SK-N-DZ (cell line): ENCODE results near the gene ESYT2.

Source experiments
- DNase-seq: peaks from one replicate; pipeline ENCODE4 v3.0.0-alpha.2; 2015; ENCODE audit warnings: low spot score

The ESYT2 gene

DNA sequence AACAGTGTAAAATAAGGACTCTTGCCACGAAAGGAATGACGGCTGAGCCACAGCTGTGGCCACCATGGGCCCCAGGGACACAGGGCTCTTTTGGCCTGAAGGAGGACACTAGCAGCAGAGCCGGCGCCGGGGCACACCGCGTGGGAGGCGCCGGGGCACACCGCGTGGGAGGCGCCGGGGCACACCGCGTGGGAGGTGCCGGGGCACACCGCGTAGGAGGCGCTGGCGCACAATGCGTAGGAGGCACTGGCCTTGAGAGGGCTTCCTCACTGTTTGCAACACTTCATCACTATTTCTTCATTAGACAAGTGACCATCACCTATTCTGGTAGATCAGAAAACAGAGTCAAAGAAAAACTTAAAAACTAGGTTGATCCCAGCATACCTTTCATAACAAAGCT lies 23.4 kb downstream of the ESYT2 start:
- no peak for DNase-seq

DNA sequence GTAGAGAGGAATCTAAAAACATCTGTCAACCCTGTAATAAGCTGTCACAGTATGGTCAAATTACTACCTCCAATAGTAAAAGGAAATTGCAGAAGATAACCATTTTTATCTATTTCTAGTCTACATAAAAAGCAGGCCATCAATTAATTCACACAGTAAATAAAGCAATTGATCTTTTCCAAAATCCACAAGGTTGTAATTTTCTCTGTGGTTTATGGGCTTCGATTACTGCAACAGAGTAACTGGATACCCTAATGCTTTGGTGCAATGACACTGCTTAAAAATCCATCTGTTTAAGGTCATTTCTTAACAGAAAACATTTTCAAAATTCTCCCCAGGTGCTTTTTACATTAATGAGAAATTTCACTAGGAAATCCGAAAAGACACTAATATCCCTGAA lies 23.9 kb downstream of the ESYT2 start:
- DNase-seq = no peak

GRCh38 chr7:158804335-158804734 lies 25.0 kb downstream of the ESYT2 start:
- no peak for DNase-seq

DNA sequence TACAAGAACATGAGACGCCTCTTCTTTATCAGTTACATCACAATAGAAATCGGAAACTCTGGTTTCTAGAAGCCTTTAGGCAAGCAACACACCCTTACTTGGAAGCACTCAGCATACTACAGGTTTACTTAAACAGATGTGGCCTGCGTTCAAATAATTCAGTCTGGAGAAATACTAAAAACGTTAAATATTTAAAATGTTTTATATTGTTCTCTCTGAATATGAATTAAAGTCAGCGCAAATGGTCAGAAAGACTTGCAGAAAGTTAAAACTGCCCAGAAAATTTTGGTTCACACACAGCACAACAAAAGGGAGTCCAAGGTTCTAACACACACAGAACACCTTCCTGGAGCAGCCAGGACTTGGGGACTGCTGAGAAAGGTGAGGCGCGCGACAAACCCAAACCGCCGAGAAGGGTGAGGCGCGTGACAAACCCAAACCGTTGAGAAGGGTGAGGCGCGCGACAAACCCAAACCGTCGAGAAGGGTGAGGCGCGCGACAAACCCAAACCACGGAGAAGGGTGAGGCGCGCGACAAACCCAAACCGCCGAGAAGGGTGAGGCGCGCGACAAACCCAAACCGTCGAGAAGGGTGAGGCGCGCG lies 25.8 kb downstream of the ESYT2 start:
- DNase-seq = no peak

DNA sequence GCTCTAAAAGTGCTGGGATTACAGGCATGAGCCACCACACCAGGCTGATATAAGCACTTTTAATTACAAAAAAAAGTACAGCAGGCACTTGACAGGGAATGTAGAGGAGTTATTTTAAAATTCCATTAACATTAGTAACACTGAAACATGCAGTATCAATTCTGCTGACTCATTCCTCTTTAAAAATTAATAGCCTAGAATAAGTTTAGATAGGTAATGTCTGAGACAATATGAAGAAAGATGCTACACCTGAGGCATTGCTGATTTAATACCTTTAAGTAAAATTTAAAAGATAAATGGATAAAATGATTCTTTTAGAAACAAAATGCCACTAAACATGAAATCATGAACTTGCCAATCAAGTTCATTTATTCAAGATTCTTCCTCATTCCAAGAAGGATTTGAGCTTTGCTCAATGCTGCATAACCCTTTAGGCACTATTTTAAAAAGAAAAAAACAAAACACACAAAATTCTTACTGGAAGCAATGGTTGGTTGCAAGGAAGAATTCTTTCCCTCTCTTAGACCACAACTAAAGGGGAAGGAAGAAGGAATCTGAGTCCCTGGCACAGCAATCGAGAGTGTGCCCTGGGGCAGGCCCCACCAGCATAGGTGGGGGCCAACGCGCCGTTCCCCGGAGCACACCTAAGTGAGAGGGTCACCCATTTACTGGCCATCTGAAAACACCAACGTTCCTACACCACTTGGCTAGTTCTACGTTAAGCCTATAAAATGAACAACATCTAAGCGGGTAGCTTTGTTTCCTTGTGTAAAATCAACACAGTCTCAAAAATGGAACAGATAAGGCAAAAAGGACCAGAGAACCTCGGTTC lies 26.6 kb downstream of the ESYT2 start:
- no peak for DNase-seq

DNA sequence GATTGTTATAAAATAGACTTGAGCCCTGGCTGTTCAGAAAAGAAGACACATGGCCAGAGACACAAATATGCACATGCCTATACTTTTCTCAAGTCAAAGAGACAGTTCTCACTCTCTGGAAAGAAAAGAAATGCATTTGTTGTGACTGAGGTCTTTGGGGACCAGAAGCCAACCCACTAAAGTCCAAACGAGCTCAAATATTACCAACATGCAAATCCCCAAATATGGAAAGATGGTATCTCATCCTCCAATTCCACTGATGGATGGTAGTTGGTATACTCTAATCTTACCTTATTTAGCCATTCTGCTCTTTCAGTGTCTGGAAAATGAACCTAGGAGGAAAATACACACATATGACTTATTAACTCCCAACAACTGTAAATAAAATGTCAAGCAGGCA lies 30.6 kb downstream of the ESYT2 start:
- no peak for DNase-seq

GRCh38 chr7:158796667-158797066 lies 32.6 kb downstream of the ESYT2 start:
- DNase-seq = no peak

GRCh38 chr7:158795272-158795671 lies 34.0 kb downstream of the ESYT2 start:
- DNase-seq = no peak

DNA sequence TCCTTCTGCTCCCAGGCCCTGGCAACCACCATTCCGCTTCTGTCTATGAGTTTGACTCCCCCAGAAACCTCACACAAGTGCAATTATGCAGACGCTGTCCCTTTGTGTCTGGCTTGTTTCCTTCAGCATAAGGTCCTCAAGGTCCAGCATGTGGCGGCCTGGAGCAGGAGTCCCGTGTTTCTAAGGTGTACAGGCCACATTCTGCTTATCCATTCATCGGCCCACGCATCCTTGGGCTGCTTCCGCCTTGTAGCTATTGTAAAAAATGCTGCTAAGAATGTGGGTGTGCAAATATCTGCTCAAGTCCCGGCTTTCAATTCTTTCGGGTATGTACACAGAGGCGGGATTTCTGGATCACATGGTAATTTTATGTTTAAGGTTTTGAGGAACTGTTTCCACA lies 38.2 kb downstream of the ESYT2 start:
- no peak for DNase-seq

- DNase-seq = no peak
These were observed 39.5 kb downstream of the ESYT2 start for GRCh38 chr7:158789842-158790241.

GRCh38 chr7:158786898-158787297 lies 42.4 kb downstream of the ESYT2 start:
- DNase-seq = no peak

- DNase-seq = no peak
These were observed 45.0 kb downstream of the ESYT2 start for GRCh38 chr7:158784270-158784669.

- DNase-seq = no peak
These were observed 45.7 kb downstream of the ESYT2 start for GRCh38 chr7:158783595-158783994.

GRCh38 chr7:158782761-158783401 lies 46.4 kb downstream of the ESYT2 start:
- peak; percentile 16 for DNase-seq

GRCh38 chr7:158781974-158782664 lies 47.2 kb downstream of the ESYT2 start:
- DNase-seq = no peak

DNA sequence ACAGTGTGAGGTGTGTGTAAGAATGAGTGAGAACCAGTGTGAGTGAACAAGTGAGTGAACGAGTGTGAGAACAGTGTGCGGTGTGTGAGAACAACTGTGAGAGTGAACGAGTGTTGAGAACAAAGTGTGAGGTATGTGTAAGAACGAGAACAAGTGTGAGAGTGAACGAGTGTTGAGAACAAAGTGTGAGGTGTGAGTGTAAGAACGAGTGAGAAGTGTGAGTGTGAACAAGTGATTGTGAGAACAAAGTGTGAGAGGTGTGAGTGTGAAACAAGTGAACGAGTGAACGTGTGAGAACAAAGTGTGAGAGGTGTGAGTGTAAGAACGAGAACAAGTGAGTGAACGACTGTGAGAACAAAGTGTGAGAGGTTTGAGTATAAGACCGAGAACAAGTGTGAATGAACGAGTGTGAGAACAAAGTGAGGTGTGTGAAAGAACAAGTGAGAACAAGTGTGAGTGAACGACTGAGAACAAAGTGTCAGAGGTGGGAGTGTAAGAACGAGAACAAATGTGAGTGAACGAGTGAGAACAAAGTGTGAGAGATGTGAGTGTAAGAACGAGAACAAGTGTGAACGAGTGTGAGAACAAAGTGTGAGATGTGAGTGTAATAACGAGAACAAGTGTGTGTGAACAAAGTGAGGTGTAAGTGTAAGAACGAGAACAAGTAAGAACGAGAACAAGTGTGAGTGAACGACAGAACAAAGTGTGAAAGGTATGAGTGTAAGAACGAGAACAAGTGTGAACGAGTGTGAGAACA lies 47.9 kb downstream of the ESYT2 start:
- DNase-seq = no peak

DNA sequence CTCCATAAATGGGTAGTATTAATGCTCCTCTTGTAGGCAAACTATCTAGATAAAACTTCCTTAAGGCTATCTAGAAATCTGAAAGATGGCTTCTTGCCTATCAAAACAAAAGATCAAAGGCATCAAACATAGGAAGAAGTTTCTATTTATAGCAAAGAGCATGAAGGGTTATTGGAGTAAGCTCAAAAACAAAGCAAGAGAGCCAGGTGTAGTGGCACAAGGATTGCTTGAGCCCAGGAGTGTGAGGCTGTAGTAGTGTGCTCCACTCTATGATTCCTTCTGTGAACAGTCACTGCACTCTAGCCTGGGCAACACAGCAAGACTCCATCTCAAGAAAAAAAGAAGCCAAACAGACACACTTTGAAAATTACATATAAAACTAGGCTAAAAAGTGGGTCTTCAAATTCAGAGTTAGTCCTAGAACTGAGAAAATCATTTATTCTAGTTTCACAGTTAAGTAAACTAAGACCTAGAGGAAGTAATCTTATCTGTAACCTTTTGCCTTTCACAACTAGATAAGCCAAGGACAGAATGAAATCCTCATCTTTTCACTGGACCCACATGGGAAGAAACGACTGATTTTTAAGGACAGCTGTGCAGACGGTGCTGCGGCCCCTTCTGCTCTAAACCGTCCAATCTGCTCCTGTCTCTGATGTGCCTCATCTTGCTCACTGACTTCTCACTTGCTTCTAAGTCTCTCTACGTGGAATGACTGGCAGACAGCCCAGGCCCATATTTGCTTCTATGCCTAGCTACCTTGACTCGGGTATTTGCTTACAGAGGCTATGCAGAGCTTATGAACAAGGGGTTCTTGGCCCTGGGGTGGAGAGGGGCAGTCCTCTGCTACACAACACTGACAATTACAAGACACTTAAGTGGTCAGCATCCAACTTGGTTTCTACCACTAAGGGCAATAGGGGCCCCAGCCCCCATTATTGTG lies 50.0 kb downstream of the ESYT2 start:
- no peak for DNase-seq

DNA sequence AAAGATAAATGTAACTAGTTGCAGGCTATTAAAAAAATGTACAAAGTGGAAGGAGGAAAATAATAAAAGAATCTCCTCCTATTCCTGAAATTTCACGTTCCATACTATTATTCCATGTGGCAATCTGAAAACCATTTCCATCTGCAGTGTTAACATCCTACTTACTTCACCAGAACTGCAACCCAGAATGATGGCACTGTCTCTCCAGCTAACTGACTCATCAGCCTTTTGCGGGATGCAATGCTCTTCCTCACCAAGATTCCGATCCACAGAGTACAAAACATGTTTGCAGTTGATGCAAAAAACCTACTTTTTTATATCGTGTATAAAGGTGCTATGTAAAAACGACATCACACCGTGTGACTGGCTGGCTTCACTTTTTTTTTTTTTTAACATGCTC lies 50.8 kb downstream of the ESYT2 start:
- DNase-seq = no peak

DNA sequence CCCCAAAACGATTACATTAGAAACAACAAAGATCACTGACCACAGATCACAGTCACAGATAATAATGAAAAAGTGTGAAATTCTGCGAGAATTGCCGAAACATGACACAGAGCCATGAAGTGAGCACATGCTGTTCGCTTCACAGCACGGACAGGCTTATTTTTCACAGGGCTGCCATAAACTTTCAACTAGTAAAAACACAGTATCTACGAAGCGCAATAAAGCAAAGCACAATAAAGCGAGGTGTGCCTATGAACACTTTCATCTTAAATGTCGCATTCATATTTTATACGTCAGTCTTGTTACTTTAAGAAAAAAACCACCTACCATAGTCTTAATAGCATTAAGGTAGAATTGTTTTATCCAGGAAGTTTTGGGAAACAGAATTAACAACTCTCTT lies 51.5 kb downstream of the ESYT2 start:
- DNase-seq = no peak

DNA sequence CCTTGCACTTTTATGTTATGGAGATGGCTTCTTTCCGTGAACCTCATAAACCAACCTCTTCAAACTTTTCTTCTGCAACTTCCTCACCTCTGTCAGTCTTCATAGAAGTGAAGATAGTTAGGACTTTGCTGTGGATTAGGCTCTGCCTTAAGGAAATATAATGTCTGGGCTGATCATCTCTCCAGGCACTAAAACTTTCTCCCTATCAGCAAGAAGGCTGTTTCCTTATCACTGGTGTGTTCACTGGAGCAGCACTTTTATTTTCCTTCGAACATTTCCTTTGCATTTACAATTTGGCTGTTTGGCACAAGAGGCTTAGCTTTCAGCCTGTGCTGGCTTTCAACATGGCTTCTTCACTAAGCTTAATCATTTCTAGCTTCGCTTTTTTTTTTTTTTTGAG lies 52.8 kb downstream of the ESYT2 start:
- no peak for DNase-seq
